ENCODE results near the gene KIAA0232.

- TF ChIP-seq, protein P1, sequence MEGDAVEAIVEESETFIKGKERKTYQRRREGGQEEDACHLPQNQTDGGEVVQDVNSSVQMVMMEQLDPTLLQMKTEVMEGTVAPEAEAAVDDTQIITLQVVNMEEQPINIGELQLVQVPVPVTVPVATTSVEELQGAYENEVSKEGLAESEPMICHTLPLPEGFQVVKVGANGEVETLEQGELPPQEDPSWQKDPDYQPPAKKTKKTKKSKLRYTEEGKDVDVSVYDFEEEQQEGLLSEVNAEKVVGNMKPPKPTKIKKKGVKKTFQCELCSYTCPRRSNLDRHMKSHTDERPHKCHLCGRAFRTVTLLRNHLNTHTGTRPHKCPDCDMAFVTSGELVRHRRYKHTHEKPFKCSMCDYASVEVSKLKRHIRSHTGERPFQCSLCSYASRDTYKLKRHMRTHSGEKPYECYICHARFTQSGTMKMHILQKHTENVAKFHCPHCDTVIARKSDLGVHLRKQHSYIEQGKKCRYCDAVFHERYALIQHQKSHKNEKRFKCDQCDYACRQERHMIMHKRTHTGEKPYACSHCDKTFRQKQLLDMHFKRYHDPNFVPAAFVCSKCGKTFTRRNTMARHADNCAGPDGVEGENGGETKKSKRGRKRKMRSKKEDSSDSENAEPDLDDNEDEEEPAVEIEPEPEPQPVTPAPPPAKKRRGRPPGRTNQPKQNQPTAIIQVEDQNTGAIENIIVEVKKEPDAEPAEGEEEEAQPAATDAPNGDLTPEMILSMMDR (IDR thresholded peaks at IDR 0.05; ENCODE audit: low read depth, low read length, missing input control), result no peak
- TF ChIP-seq, protein P2, sequence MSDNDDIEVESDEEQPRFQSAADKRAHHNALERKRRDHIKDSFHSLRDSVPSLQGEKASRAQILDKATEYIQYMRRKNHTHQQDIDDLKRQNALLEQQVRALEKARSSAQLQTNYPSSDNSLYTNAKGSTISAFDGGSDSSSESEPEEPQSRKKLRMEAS (IDR thresholded peaks at IDR 0.05), result no peak
- TF ChIP-seq RAD21 (IDR thresholded peaks at IDR 0.05) (no peak), YY1 (IDR thresholded peaks at IDR 0.05) (no peak), REST (IDR thresholded peaks at IDR 0.05) (no peak), TAF1 (conservative IDR thresholded peaks at IDR 0.05) (no peak), HNF4G (IDR thresholded peaks at IDR 0.05) (no peak), SP1 (IDR thresholded peaks at IDR 0.05) (no peak), GABPA (IDR thresholded peaks at IDR 0.05 in 1 of 2, conservative IDR thresholded peaks at IDR 0.05 in 1 of 2) (no peak), RXRA (IDR thresholded peaks at IDR 0.05) (no peak)
- TF ChIP-seq, protein P3, sequence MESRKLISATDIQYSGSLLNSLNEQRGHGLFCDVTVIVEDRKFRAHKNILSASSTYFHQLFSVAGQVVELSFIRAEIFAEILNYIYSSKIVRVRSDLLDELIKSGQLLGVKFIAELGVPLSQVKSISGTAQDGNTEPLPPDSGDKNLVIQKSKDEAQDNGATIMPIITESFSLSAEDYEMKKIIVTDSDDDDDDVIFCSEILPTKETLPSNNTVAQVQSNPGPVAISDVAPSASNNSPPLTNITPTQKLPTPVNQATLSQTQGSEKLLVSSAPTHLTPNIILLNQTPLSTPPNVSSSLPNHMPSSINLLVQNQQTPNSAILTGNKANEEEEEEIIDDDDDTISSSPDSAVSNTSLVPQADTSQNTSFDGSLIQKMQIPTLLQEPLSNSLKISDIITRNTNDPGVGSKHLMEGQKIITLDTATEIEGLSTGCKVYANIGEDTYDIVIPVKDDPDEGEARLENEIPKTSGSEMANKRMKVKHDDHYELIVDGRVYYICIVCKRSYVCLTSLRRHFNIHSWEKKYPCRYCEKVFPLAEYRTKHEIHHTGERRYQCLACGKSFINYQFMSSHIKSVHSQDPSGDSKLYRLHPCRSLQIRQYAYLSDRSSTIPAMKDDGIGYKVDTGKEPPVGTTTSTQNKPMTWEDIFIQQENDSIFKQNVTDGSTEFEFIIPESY (IDR thresholded peaks at IDR 0.05), result no peak
- TF ChIP-seq, protein P4, sequence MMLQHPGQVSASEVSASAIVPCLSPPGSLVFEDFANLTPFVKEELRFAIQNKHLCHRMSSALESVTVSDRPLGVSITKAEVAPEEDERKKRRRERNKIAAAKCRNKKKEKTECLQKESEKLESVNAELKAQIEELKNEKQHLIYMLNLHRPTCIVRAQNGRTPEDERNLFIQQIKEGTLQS (IDR thresholded peaks at IDR 0.05), result no peak
These were observed 87.4 kb downstream of the KIAA0232 start for GRCh38 chr4:6869944-6870343.
